Neural cell (in vitro differentiated cells): Measurements from ENCODE around the gene SLC30A9. TPM values are rescaled to one million over a fixed set of nuclear protein-coding genes. Genes with fewer than 3 reads are reported as not detected.

Experiments
- H2AFZ ChIP-seq: fragments of 200-600, 300-800 bp; sonication (generic), shearing (Covaris generic); 2 replicates; pipeline ENCODE4 v1.6.0; 2014; ENCODE audit warnings: low read depth, mild to moderate bottlenecking, antibody characterized with exemption, low read length, moderate library complexity
- H3F3A ChIP-seq: fragments of 200-600 bp; shearing (Covaris generic); 2 replicates; pipeline ENCODE4 v1.6.1; 2016; ENCODE audit warnings: mild to moderate bottlenecking, moderate library complexity, mixed read lengths, antibody characterized with exemption, low read length; ENCODE audit not compliant: insufficient read depth, poor library complexity, severe bottlenecking
- H3K27ac ChIP-seq: fragments of 200-600, 300-800 bp; sonication (generic), shearing (Covaris generic); 2 replicates; pipeline ENCODE4 v1.5.1; 2014; ENCODE audit warnings: mild to moderate bottlenecking, low read length, moderate library complexity
- H3K27me3 ChIP-seq: fragments of 300-800, 200-600 bp; sonication (generic), shearing (Covaris generic); 2 replicates; pipeline ENCODE4 v1.6.0; 2014; ENCODE audit warnings: mild to moderate bottlenecking, low read depth, low read length, moderate library complexity; ENCODE audit not compliant: insufficient read depth
- H3K36me3 ChIP-seq: fragments of 300-800, 200-600 bp; sonication (generic), shearing (Covaris generic); 2 replicates; pipeline ENCODE4 v1.5.1; 2014; ENCODE audit warnings: mild to moderate bottlenecking, antibody characterized with exemption, low read length, moderate library complexity; ENCODE audit not compliant: insufficient read depth
- H3K4me2 ChIP-seq: fragments of 300-800, 200-600 bp; sonication (generic), shearing (Covaris generic); 2 replicates; pipeline ENCODE4 v1.6.0; 2014; ENCODE audit warnings: mild to moderate bottlenecking, low read length
- H3K4me3 ChIP-seq: fragments of 300-800, 200-600 bp; sonication (generic), shearing (Covaris generic); 2 replicates; pipeline ENCODE4 v1.5.1; 2014; ENCODE audit warnings: mild to moderate bottlenecking, low read length, moderate library complexity
- H3K79me2 ChIP-seq: fragments of 200-600 bp; shearing (Covaris generic); replicated peaks from 2 replicates; pipeline ENCODE4 v1.6.0; 2014; ENCODE audit warnings: mild to moderate bottlenecking, low read length, moderate library complexity; ENCODE audit not compliant: insufficient read depth
- H3K9ac ChIP-seq: fragments of 300-800, 200-600 bp; sonication (generic), shearing (Covaris generic); 2 replicates; pipeline ENCODE4 v1.6.1; 2016; ENCODE audit warnings: mild to moderate bottlenecking, low read length, mixed read lengths
- H3K9me2 ChIP-seq: fragments of 200-600 bp; shearing (Covaris generic); 2 replicates; pipeline ENCODE4 v1.6.1; 2016; ENCODE audit warnings: mild to moderate bottlenecking, low read length, mixed read lengths; ENCODE audit not compliant: insufficient read depth
- H3K9me3 ChIP-seq: fragments of 200-600, 300-800 bp; sonication (generic), shearing (Covaris generic); 2 replicates; pipeline ENCODE4 v1.6.1; 2016; ENCODE audit warnings: mild to moderate bottlenecking, mixed run types, low read length, moderate library complexity, mixed read lengths
- H4K20me1 ChIP-seq: fragments of 200-600 bp; shearing (Covaris generic); 2 replicates; pipeline ENCODE4 v1.6.1; 2016; ENCODE audit warnings: mild to moderate bottlenecking, mixed run types; ENCODE audit not compliant: insufficient read depth
- CTCF ChIP-seq: fragments of 450-650 bp; IDR thresholded peaks from 2 replicates; pipeline ENCODE4 v1.5.1; 2014; ENCODE audit warnings: antibody characterized with exemption, mild to moderate bottlenecking, moderate library complexity; ENCODE audit not compliant: poor library complexity, severe bottlenecking
- EP300 ChIP-seq: fragments of 450-650 bp; conservative IDR thresholded peaks from 2 replicates; pipeline ENCODE4 v1.6.1; 2014; ENCODE audit warnings: antibody characterized with exemption, mild to moderate bottlenecking, moderate library complexity; ENCODE audit not compliant: poor library complexity, severe bottlenecking
- EZH2 ChIP-seq: fragments of 200-600, 300-800 bp; shearing (Covaris generic), sonication (generic); IDR thresholded peaks from 2 replicates; pipeline ENCODE4 v1.6.1; 2014; ENCODE audit warnings: antibody characterized with exemption, low read length, borderline replicate concordance, mild to moderate bottlenecking; ENCODE audit not compliant: insufficient read depth, poor library complexity, severe bottlenecking
- MXI1 ChIP-seq: fragments of 450-650 bp; conservative IDR thresholded peaks from 2 replicates; pipeline ENCODE4 v1.6.1; 2014; ENCODE audit warnings: antibody characterized with exemption, mild to moderate bottlenecking; ENCODE audit not compliant: poor library complexity, severe bottlenecking
- POLR2AphosphoS5 ChIP-seq: IDR thresholded peaks from 2 replicates; pipeline ENCODE4 v1.6.1; 2012
- RAD21 ChIP-seq: fragments of 450-650 bp; conservative IDR thresholded peaks from 2 replicates; pipeline ENCODE4 v1.6.1; 2014; ENCODE audit warnings: antibody characterized with exemption, mild to moderate bottlenecking, moderate library complexity
- REST ChIP-seq: IDR thresholded peaks from 2 replicates; pipeline ENCODE4 v1.6.1; 2012; ENCODE audit warnings: borderline replicate concordance
- SMC3 ChIP-seq: fragments of 450-650 bp; conservative IDR thresholded peaks from 2 replicates; pipeline ENCODE4 v1.6.1; 2014; ENCODE audit warnings: antibody characterized with exemption, mild to moderate bottlenecking, moderate library complexity; ENCODE audit not compliant: poor library complexity
- TAF1 ChIP-seq: IDR thresholded peaks from 2 replicates; pipeline ENCODE4 v1.6.1; 2012; ENCODE audit warnings: low read depth
- polyA plus RNA-seq: library from polyadenylated mRNA; depleted of rRNA; stranded (reverse); fragments of >200 nt; gene quantifications from 2 replicates; pipeline ENCODE4 v1.2.3, GENCODE V29; 2014

SLC30A9 gene
- polyA plus RNA-seq, 1 donor from 2014 or later: 109 TPM

- Histone ChIP-seq H3F3A (no peaks in the 10 kb centered on the region), H3K4me3 (no peak overlapping the region), H3K27me3 (no peaks in the 10 kb centered on the region), H3K9ac (no peak overlapping the region), H3K27ac (no peak overlapping the region), H2AFZ (no peak overlapping the region), H3K36me3 (no peaks in the 10 kb centered on the region), H3K4me2 (no peak overlapping the region), H3K9me2 (no peaks in the 10 kb centered on the region), H4K20me1 (no peaks in the 10 kb centered on the region), H3K79me2 (no peaks in the 10 kb centered on the region), H3K9me3 (no peaks in the 10 kb centered on the region)
- TF ChIP-seq CTCF (no peak), EP300 (no peak), TAF1 (no peak), RAD21 (no peak), SMC3 (no peak), POLR2AphosphoS5 (no peak), REST (no peak), MXI1 (no peak), EZH2 (no peak)
Measured at GRCh38 chr4:42101446-42101975, 111.2 kb downstream of the SLC30A9 start.

- Histone ChIP-seq H4K20me1 (no peaks in the 10 kb centered on the region), H3K9me3 (no peaks in the 10 kb centered on the region), H3F3A (no peaks in the 10 kb centered on the region), H3K9me2 (no peaks in the 10 kb centered on the region), H3K79me2 (no peaks in the 10 kb centered on the region), H3K36me3 (no peaks in the 10 kb centered on the region), H3K9ac (no peak overlapping the region), H3K4me2 (no peak overlapping the region), H3K4me3 (no peak overlapping the region), H3K27ac (no peak overlapping the region), H3K27me3 (no peaks in the 10 kb centered on the region), H2AFZ (no peak overlapping the region)
- no peak for TF ChIP-seq TAF1
- TF ChIP-seq MXI1: no peak
- TF ChIP-seq REST: no peak
- TF ChIP-seq EP300: no peak
- TF ChIP-seq RAD21: no peak
- TF ChIP-seq POLR2AphosphoS5: no peak
- no peak for TF ChIP-seq CTCF
- TF ChIP-seq SMC3: no peak
- TF ChIP-seq EZH2: no peak
Measured at GRCh38 chr4:42104521-42104920, 114.2 kb downstream of the SLC30A9 start.
